Measurements from ENCODE around the gene ZNF148. TPM values are rescaled to one million over a fixed set of nuclear protein-coding genes. Genes with fewer than 3 reads are reported as not detected.

ZNF148 gene
- total and polyA plus RNA-seq, 2 of the 4 experiments (the other 2 are of a cell fraction): 9.4 to 65.2 TPM

DNA sequence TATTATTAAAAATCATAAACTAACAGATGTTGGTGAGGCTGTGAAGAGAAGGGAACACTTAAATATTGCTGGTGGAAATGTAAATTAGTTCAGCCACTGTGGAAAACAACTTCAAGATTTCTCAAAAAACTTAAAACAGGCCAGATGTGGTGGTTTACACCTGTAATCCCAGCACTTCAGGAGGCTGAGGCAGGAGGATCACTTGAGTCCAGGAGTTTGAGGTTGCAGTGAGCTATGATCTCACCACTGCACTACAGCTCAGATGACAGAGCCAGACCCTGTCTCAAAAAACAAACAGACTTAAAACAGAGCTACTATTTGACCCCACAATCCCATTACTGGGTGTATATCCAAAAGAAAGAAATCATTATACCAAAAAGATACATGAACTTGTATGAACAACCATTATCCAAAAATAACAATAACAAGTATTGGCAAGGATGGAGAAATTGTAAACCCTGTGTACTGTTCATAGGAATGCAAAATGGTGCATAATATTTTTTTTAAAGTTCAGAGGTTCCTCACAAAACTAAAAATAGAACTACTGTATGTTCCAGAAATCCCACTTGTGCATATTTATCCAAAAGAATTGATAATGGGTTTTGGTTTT is 25.5 kb downstream of the ZNF148 start:
- H4K8ac ChIP-seq (ENCODE audit: low read depth in 2 of 2, low read length in 2 of 2): no peak overlapping the region
- ChIA-PET CTCF (no interaction called here), POLR2A (ENCODE audit: unreplicated experiment) (no interaction called here)
- dilution Hi-C loops (cut with HindIII; ENCODE audit: low sequenced_read_pairs, unreplicated experiment): no loop called here
- ATAC-seq (ENCODE audit: low read depth): peak; percentile 41; the same call in 1 of the 2 replicates
- no peak overlapping the region for H2BK5ac ChIP-seq (ENCODE audit: low read depth, low read length, poor library complexity, severe bottlenecking)
- H3K4ac ChIP-seq (ENCODE audit: low read depth, low read length): no peak overlapping the region
- no peak overlapping the region for H4K5ac ChIP-seq (ENCODE audit: low read depth, low read length)
- no peak overlapping the region for H4K91ac ChIP-seq (ENCODE audit: insufficient read depth, low read depth, low read length)
- H2BK15ac ChIP-seq (ENCODE audit: low read depth, low read length): no peak overlapping the region
- peaks cover 13 to 59% of the 10 kb centered on the region in 2 experiments; a peak in 3 of 4 replicates for H3K79me1 ChIP-seq (ENCODE audit: low read depth in 1 of 2, low read length in 2 of 2)
- in situ Hi-C loops (cut with MboI; ENCODE audit: low sequenced_read_pairs): no loop called here
- peak; percentile 23 for DNase-seq
- H3K23ac ChIP-seq (ENCODE audit: low read depth, low read length): no peak overlapping the region
- H3K4me3 ChIP-seq (ENCODE audit: insufficient read depth, low read depth, low read length): no peak overlapping the region
- H3K4me1 ChIP-seq (ENCODE audit: control insufficient read depth, insufficient read depth, low read length): peaks cover 4% of the 10 kb centered on the region; the same call in 1 of the 2 replicates
- no peak overlapping the region for H3K9ac ChIP-seq (ENCODE audit: low read depth, low read length)
- no peaks in the 10 kb centered on the region for H3K27me3 ChIP-seq (ENCODE audit: control insufficient read depth, insufficient read depth, low read length)
- intact Hi-C loops (cut with micrococcal nuclease): no loop called here
- H3K4me2 ChIP-seq (ENCODE audit: low read depth, low read length): no peak overlapping the region
- H2AK5ac ChIP-seq (ENCODE audit: low read depth, low read length): no peak overlapping the region
- no peak for TF ChIP-seq MXI1 (IDR thresholded peaks at IDR 0.05; ENCODE audit: borderline replicate concordance, low read depth, low read length)
- TF ChIP-seq, protein P1, sequence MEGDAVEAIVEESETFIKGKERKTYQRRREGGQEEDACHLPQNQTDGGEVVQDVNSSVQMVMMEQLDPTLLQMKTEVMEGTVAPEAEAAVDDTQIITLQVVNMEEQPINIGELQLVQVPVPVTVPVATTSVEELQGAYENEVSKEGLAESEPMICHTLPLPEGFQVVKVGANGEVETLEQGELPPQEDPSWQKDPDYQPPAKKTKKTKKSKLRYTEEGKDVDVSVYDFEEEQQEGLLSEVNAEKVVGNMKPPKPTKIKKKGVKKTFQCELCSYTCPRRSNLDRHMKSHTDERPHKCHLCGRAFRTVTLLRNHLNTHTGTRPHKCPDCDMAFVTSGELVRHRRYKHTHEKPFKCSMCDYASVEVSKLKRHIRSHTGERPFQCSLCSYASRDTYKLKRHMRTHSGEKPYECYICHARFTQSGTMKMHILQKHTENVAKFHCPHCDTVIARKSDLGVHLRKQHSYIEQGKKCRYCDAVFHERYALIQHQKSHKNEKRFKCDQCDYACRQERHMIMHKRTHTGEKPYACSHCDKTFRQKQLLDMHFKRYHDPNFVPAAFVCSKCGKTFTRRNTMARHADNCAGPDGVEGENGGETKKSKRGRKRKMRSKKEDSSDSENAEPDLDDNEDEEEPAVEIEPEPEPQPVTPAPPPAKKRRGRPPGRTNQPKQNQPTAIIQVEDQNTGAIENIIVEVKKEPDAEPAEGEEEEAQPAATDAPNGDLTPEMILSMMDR (conservative IDR thresholded peaks at IDR 0.05; ENCODE audit: low read depth, low read length): no peak
- no peak for TF ChIP-seq RFX5 (IDR thresholded peaks at IDR 0.05; ENCODE audit: low read depth, low read length)
- TF ChIP-seq RCOR1 (IDR thresholded peaks at IDR 0.05; ENCODE audit: insufficient replicate concordance, low read length): no peak
- TF ChIP-seq SMC3 (IDR thresholded peaks at IDR 0.05; ENCODE audit: low read depth, low read length): no peak
- TF ChIP-seq CEBPB (IDR thresholded peaks at IDR 0.05; ENCODE audit: low read depth, low read length): no peak
- TF ChIP-seq NFE2L2 (IDR thresholded peaks at IDR 0.05; ENCODE audit: low read depth, low read length): no peak
- no peak for TF ChIP-seq BHLHE40 (IDR thresholded peaks at IDR 0.05; ENCODE audit: low read depth, low read length)
- no peak for TF ChIP-seq RAD21 (IDR thresholded peaks at IDR 0.05; ENCODE audit: low read length)
- TF ChIP-seq CHD1 (IDR thresholded peaks at IDR 0.05; ENCODE audit: low read depth, low read length): no peak
- TF ChIP-seq, protein P2, sequence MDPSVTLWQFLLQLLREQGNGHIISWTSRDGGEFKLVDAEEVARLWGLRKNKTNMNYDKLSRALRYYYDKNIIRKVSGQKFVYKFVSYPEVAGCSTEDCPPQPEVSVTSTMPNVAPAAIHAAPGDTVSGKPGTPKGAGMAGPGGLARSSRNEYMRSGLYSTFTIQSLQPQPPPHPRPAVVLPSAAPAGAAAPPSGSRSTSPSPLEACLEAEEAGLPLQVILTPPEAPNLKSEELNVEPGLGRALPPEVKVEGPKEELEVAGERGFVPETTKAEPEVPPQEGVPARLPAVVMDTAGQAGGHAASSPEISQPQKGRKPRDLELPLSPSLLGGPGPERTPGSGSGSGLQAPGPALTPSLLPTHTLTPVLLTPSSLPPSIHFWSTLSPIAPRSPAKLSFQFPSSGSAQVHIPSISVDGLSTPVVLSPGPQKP (IDR thresholded peaks at IDR 0.05; ENCODE audit: borderline replicate concordance, low read depth, low read length): no peak
- TF ChIP-seq FOS (IDR thresholded peaks at IDR 0.05; ENCODE audit: low read depth, low read length): no peak
- TF ChIP-seq MAZ (IDR thresholded peaks at IDR 0.05; ENCODE audit: borderline replicate concordance, low read depth, low read length): no peak
- H3K9me3 ChIP-seq (ENCODE audit: control insufficient read depth, insufficient read depth, low read length): peaks cover under 1% of the 10 kb centered on the region; the same call in 1 of the 2 replicates
- H3K9me1 ChIP-seq (ENCODE audit: insufficient read depth, low read length): no peaks in the 10 kb centered on the region
- H3K14ac ChIP-seq (replicated peaks; ENCODE audit: low read depth, low read length): no peak overlapping the region
- H4K20me1 ChIP-seq (ENCODE audit: insufficient read depth, low read length): peaks cover 66% of the 10 kb centered on the region
- no peak overlapping the region for H2BK20ac ChIP-seq (ENCODE audit: low read depth, low read length)
- H2AFZ ChIP-seq (replicated peaks; ENCODE audit: low read length, poor library complexity): no peak overlapping the region
- no peak overlapping the region for H2AK9ac ChIP-seq (replicated peaks; ENCODE audit: low read depth, low read length, poor library complexity)
- BruUV-seq (replicated peaks): no TSS peak
- no peak overlapping the region for H3K18ac ChIP-seq (ENCODE audit: low read depth, low read length)
- H2BK120ac ChIP-seq (ENCODE audit: low read depth, low read length): no peak overlapping the region
- H3K36me3 ChIP-seq (ENCODE audit: control insufficient read depth, insufficient read depth, low read length): no peaks in the 10 kb centered on the region
- no peak overlapping the region for H3K27ac ChIP-seq (ENCODE audit: insufficient read depth, low read length)
- no peak overlapping the region for H3K56ac ChIP-seq (ENCODE audit: extremely low read depth, insufficient read depth, low read length)

All from IMR-90 (cell line).